Measurements from ENCODE around the gene NAT14. TPM values are rescaled to one million over a fixed set of nuclear protein-coding genes. Genes with fewer than 3 reads are reported as not detected.
"Not testable (repeated sequence)": the region's sequence is repeated elsewhere in the genome, so short reads cannot be mapped to it uniquely, and the experiment has no call there.

The NAT14 gene
- total RNA-seq, 2 experiments from 2014 or later: 14.6 to 23.2 TPM

DNA sequence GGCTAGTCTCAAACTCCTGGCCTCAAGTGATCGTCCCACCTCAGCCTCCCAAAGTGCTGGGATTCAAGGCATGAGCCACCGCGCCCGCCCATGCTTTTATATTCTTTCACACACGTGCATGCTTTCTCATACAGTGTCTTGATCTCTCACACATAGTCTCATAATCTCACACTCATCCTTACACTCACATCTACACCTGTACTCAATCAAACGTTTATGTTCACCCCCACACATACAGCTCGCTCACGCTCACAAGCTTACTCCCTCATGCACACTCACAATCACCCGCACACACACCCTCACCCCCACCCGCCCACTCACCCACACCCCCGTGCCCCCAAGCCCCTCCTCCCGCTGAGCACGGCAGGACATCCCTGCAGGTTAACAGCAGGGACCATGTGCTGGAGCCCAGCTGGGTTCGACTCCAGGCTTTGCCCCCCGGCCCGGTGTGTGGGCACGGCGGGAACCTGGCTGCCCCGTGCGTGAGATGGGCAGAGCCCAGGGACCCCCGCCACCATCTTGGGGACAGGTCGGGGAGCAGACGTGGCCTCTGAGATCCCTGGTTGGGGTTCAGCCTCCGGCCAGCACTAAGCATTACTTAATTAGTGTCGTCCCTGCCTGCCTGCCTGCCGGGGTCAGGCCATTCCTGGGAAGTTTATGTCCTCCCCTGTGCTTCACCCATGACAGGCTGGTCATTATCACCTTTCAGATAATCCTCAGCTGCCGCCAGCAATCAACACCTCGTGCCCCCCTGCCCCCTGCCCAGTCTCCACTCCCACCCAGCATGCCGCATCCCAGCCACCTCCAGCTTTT is 40.5 kb downstream of the NAT14 start:
- no peaks in the 10 kb centered on the region for H3K36me3 Mint-ChIP-seq
- no peak overlapping the region for H3K27ac Mint-ChIP-seq
- no peaks in the 10 kb centered on the region for H3K27me3 Mint-ChIP-seq
- H3K9me3 Mint-ChIP-seq (ENCODE audit: low read depth): no peaks in the 10 kb centered on the region
- no peaks in the 10 kb centered on the region for H3K4me1 Mint-ChIP-seq
- DNase-seq (no peak), ATAC-seq (no peak)
- no peak overlapping the region for H3K4me3 Mint-ChIP-seq
- CTCF ChIA-PET: no interaction called here

DNA sequence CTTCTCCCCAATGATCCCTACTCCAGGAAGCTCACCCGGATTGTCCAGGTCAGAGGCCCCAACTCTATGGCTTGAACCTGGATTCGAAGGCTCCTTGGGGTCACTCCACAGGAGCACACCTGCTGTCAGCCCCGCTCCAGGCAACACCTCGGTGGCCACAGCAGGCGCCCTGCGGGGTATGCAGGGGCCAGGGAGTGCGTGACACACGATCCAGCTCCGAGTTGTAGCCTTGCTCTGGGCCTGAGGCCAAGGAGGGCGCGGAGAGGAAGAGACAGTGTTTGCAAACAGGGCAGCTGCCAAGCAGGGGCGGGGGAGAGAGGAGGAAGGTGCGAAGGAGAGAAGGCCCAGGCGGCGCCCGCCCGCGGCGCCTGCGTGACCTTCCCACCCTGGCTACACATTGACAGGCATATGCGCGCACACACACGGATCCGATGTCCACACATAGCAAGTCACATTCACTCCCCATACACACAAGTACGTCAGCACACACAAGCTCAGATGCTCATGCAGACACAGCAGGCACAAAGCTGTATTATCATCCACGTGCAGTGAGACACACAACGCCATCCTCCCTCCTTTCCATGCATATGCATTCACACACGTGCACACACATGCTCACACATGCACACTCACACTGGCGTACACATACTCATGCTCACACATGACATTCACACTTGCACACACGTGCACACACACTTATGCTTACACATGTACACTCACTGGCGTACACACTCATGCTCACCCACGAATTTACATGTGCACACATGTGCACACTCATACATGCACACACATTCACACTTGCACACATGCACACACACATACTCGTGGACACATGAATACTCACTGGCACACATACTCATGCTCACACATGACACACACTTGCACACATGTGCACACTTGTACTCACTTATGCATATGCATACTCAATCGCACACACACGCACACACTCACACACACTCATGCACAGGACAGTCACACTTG is 41.5 kb downstream of the NAT14 start:
- ATAC-seq (no peak), DNase-seq (no peak)
- Mint-ChIP-seq H3K27me3 (no peaks in the 10 kb centered on the region), H3K36me3 (no peaks in the 10 kb centered on the region), H3K27ac (no peak overlapping the region), H3K9me3 (ENCODE audit: low read depth) (no peaks in the 10 kb centered on the region), H3K4me1 (no peaks in the 10 kb centered on the region), H3K4me3 (no peak overlapping the region)
- CTCF ChIA-PET: no interaction called here

- ATAC-seq: no peak
- Mint-ChIP-seq H3K27me3 (no peaks in the 10 kb centered on the region), H3K9me3 (ENCODE audit: low read depth) (no peaks in the 10 kb centered on the region), H3K36me3 (no peaks in the 10 kb centered on the region), H3K4me3 (no peak overlapping the region), H3K27ac (no peak overlapping the region), H3K4me1 (no peaks in the 10 kb centered on the region)
- CTCF ChIA-PET: no interaction called here
- DNase-seq: no peak
Observed at GRCh38 chr19:55527197-55528029, 42.4 kb downstream of the NAT14 start.

DNA sequence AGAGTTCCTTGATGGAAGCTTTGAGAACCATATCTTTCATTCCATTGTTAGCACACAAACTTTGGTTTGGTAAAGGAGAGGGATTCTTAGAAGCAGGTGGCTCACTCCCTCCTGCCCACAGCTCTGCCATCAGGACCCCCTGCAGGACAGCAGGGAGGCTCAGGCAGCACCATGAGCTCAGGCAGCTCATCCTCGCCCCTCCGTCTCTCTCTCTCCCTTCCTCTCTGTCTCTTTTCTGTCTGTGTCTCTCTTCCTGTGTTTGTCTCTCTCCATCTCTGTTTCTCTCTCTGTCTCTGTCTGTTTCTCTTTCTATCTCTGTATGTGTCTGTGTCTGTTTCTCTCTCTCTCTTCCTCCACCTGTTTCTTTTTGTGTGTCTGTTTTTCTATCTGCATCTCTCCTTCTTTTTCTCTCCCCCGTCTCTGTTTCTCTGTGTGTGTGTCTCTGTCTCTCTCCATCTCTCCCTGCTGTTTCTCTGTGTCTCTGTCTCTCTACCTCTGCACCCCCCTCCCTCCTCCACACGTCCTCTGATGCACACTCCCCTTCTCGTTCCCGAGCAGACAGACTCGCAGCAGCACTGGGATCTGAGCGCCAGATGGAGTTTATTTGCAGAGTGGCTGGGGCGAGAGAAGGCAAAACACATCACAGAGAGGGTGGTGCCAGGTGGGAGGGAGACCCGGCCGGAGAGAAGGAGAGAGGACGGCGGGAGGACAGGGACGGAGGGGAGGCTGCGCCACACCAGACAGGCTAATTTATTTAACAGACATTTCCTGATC is 43.2 kb downstream of the NAT14 start:
- H3K27me3 Mint-ChIP-seq: no peaks in the 10 kb centered on the region
- no peaks in the 10 kb centered on the region for H3K9me3 Mint-ChIP-seq (ENCODE audit: low read depth)
- H3K27ac Mint-ChIP-seq: no peak overlapping the region
- ATAC-seq (no peak), DNase-seq (no peak)
- no peak overlapping the region for H3K4me3 Mint-ChIP-seq
- no peaks in the 10 kb centered on the region for H3K36me3 Mint-ChIP-seq
- H3K4me1 Mint-ChIP-seq: no peaks in the 10 kb centered on the region
- CTCF ChIA-PET: no interaction called here

- no peaks in the 10 kb centered on the region for H3K27me3 Mint-ChIP-seq
- DNase-seq: no peak
- no peaks in the 10 kb centered on the region for H3K4me1 Mint-ChIP-seq
- no peak overlapping the region for H3K4me3 Mint-ChIP-seq
- no peaks in the 10 kb centered on the region for H3K9me3 Mint-ChIP-seq (ENCODE audit: low read depth)
- CTCF ChIA-PET: no interaction called here
- no peak for ATAC-seq
- no peak overlapping the region for H3K27ac Mint-ChIP-seq
- H3K36me3 Mint-ChIP-seq: no peaks in the 10 kb centered on the region
Observed at GRCh38 chr19:55529636-55530234, 44.7 kb downstream of the NAT14 start.

DNA sequence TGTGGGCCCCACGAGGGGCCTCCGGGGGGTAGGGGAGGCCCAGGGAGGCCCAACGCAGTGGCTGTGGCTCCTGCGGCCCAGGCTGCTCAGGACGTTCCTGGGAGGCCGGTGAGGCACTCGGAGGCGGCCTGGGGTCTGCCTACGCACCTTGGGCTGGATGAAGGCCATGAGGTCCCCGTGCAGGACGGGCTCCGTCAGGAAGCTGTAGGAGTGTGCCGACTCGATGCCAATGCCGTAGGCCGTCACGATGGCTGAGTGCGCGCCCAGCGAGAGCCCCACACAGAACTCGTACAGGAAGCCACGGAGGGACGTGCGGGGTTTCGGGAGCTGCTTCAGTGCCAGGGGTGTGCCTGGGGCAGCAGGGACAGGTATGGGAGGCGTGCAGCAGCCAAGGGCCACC is 46.0 kb downstream of the NAT14 start:
- CTCF ChIA-PET: no interaction called here
- no peak overlapping the region for H3K4me3 Mint-ChIP-seq
- no peaks in the 10 kb centered on the region for H3K4me1 Mint-ChIP-seq
- no peaks in the 10 kb centered on the region for H3K9me3 Mint-ChIP-seq (ENCODE audit: low read depth)
- H3K27ac Mint-ChIP-seq: no peak overlapping the region
- no peaks in the 10 kb centered on the region for H3K36me3 Mint-ChIP-seq
- no peak for DNase-seq
- no peak for ATAC-seq
- no peaks in the 10 kb centered on the region for H3K27me3 Mint-ChIP-seq

DNA sequence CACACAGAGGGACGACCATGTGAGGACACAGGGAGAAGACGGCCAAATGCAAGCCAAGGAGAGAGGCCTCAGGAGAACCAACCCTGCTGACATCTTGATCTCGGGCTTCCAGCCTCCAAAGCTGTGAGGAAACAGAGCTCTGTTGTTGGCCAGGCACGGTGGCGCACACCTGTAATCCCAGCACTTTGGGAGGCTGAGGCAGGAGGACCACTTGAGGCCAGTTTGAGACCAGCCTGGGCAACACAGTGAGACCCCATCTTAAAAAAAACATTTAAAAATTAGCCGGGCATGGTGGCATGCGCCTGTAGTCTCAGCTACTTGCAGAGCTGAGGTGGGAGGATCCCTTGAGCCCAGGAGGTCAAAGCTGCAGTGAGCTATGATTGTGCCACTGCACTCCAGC is 49.3 kb downstream of the NAT14 start:
- not testable (repeated sequence) for ATAC-seq; DNase-seq; H3K27ac Mint-ChIP-seq; H3K9me3 Mint-ChIP-seq (ENCODE audit: low read depth); H3K27me3 Mint-ChIP-seq; H3K4me3 Mint-ChIP-seq; H3K36me3 Mint-ChIP-seq; H3K4me1 Mint-ChIP-seq
- CTCF ChIA-PET: interaction anchor here (0.7 to 1.8 kb wide), 3 partner anchors 30 to 115 kb away, joined by 3 to 7 read pairs (median 3); no protein-coding TSS in a partner anchor

GRCh38 chr19:55535173-55535964 is 50.4 kb downstream of the NAT14 start:
- ATAC-seq (no peak), DNase-seq (no peak)
- Mint-ChIP-seq H3K27ac (no peak overlapping the region), H3K4me1 (no peaks in the 10 kb centered on the region), H3K27me3 (no peaks in the 10 kb centered on the region), H3K36me3 (no peaks in the 10 kb centered on the region), H3K9me3 (ENCODE audit: low read depth) (no peaks in the 10 kb centered on the region), H3K4me3 (no peak overlapping the region)
- CTCF ChIA-PET: interaction anchor here (1.8 kb wide), 1 partner anchor 31 kb away, joined by 7 read pairs; no protein-coding TSS in a partner anchor

GRCh38 chr19:55535965-55536350 is 51.0 kb downstream of the NAT14 start:
- ATAC-seq (no peak), DNase-seq (no peak)
- Mint-ChIP-seq H3K9me3 (ENCODE audit: low read depth) (no peaks in the 10 kb centered on the region), H3K4me3 (no peak overlapping the region), H3K4me1 (no peaks in the 10 kb centered on the region), H3K27me3 (no peaks in the 10 kb centered on the region), H3K36me3 (no peaks in the 10 kb centered on the region), H3K27ac (no peak overlapping the region)
- CTCF ChIA-PET: interaction anchor here (1.8 kb wide), 1 partner anchor 32 kb away, joined by 7 read pairs; no protein-coding TSS in a partner anchor

DNA sequence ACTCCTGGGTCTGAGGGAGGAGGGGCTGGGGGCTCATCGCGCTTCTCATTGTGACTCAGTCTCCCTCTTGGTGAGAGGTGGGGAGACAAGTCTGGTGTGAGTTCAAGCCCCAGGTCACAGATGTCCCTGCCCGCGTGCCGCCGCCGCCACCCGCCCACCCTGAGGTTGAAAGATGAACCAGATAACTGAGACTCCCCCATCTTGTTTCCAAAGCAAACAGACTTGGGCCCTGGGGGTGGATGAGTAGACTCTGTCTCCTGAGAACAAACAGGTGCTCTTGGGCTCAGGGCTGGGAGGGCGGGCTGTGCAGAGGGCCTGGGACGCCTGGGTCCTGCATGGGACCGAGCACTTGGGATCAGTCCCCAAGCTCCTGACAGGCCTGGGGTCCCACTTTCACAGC is 51.4 kb downstream of the NAT14 start:
- H3K27me3 Mint-ChIP-seq: no peaks in the 10 kb centered on the region
- H3K4me3 Mint-ChIP-seq: no peak overlapping the region
- H3K9me3 Mint-ChIP-seq (ENCODE audit: low read depth): no peaks in the 10 kb centered on the region
- no peaks in the 10 kb centered on the region for H3K4me1 Mint-ChIP-seq
- CTCF ChIA-PET: no interaction called here
- H3K36me3 Mint-ChIP-seq: no peaks in the 10 kb centered on the region
- ATAC-seq: no peak
- H3K27ac Mint-ChIP-seq: no peak overlapping the region
- no peak for DNase-seq

Data from activated CD8-positive, alpha-beta memory T cell treated with anti-CD3 and anti-CD28 coated beads, Interleukin-2, amount 10 ng/mL, durations not matched to agents 7 days and 5 days (primary cell).